Measurements from ENCODE around the gene CHST7. TPM values are rescaled to one million over a fixed set of nuclear protein-coding genes. Genes with fewer than 3 reads are reported as not detected.

The CHST7 gene
- total and polyA plus RNA-seq, 10 of the 15 experiments (the other 5 are each of a cell fraction or from before 2014, with no cell fraction given) = 0.58 to 11.0 (median 5.4) TPM

DNA sequence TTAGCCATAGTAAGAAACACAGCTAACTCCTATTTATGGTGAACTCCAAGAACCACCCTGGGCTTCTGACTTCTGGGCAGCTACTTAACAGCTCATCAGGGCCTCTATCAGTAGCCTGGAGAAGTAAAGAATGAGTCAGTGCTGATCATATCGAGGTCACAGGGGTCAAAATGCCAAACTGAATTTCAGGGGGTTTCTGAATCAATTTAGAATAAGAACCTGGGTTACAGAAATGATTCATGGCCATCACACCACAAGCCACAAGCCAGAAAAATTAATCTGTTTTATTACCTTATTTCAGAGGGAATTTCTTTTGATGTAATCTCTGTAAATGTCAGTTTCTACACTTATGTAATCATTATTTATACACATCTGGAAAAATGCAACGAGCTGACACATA, 64.4 kb downstream of the CHST7 start (continued):
- TF ChIP-seq MEF2B (IDR thresholded peaks at IDR 0.05; ENCODE audit: partially characterized antibody, poor library complexity, severe bottlenecking) (peak; percentile 78), RELA (IDR thresholded peaks at IDR 0.05; ENCODE audit: borderline replicate concordance, partially characterized antibody) (peak; percentile 91), KLF5 (IDR thresholded peaks at IDR 0.05; ENCODE audit: partially characterized antibody) (peak; percentile 42), ZBED1 (IDR thresholded peaks at IDR 0.05; ENCODE audit: borderline replicate concordance) (peak; percentile 84), RBBP5 (conservative IDR thresholded peaks at IDR 0.05) (no peak), FOXM1 (IDR thresholded peaks at IDR 0.05; ENCODE audit: low read depth, low read length) (peak; percentile 98), CREM (IDR thresholded peaks at IDR 0.05; ENCODE audit: low read depth) (peak; percentile 88), EED (IDR thresholded peaks at IDR 0.05; ENCODE audit: low read depth) (peak; percentile 73), ZZZ3 (IDR thresholded peaks at IDR 0.05; ENCODE audit: control insufficient read depth, insufficient read length, low read depth) (no peak), YY1 (IDR thresholded peaks at IDR 0.05; ENCODE audit: low read depth, low read length) (no peak), EGR1 (IDR thresholded peaks at IDR 0.05; ENCODE audit: borderline replicate concordance in 1 of 2, low read depth in 2 of 2, low read length in 2 of 2) (no peak), NR2C1 (IDR thresholded peaks at IDR 0.05) (peak; percentile 56), MYC (IDR thresholded peaks at IDR 0.05; ENCODE audit: insufficient read depth, insufficient read length, insufficient replicate concordance, low read length, severe bottlenecking) (no peak), EZH2 (IDR thresholded peaks at IDR 0.05; ENCODE audit: borderline replicate concordance, control insufficient read depth, low read depth, low read length) (no peak), IKZF1 (conservative IDR thresholded peaks at IDR 0.05) (peak; percentile 92), IRF4 (IDR thresholded peaks at IDR 0.05; ENCODE audit: low read depth, low read length) (peak; percentile 74; the same call in 1 of the 2 replicates), ETV6 (conservative IDR thresholded peaks at IDR 0.05 in 1 of 2, IDR thresholded peaks at IDR 0.05 in 1 of 2; ENCODE audit: borderline replicate concordance in 1 of 2, low read depth in 1 of 2) (peak in 1 of 2 experiments; percentile 69; a peak in 1 of 4 replicates), IKZF2 (IDR thresholded peaks at IDR 0.05) (peak; percentile 90 to 92), TCF7 (IDR thresholded peaks at IDR 0.05; ENCODE audit: borderline replicate concordance) (peak; percentile 37; the same call in 1 of the 2 replicates), SRF (IDR thresholded peaks at IDR 0.05; ENCODE audit: low read depth in 2 of 2, low read length in 2 of 2) (no peak), JUNB (IDR thresholded peaks at IDR 0.05) (peak; percentile 95), FOS (IDR thresholded peaks at IDR 0.05; ENCODE audit: borderline replicate concordance, extremely low read depth, insufficient read length) (no peak)
- TF ChIP-seq, protein P1, sequence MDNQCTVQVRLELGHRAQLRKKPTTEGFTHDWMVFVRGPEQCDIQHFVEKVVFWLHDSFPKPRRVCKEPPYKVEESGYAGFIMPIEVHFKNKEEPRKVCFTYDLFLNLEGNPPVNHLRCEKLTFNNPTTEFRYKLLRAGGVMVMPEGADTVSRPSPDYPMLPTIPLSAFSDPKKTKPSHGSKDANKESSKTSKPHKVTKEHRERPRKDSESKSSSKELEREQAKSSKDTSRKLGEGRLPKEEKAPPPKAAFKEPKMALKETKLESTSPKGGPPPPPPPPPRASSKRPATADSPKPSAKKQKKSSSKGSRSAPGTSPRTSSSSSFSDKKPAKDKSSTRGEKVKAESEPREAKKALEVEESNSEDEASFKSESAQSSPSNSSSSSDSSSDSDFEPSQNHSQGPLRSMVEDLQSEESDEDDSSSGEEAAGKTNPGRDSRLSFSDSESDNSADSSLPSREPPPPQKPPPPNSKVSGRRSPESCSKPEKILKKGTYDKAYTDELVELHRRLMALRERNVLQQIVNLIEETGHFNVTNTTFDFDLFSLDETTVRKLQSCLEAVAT (IDR thresholded peaks at IDR 0.05) = peak; percentile 41; the same call in 1 of the 2 replicates
- TF ChIP-seq, protein P2, sequence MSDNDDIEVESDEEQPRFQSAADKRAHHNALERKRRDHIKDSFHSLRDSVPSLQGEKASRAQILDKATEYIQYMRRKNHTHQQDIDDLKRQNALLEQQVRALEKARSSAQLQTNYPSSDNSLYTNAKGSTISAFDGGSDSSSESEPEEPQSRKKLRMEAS (IDR thresholded peaks at IDR 0.05; ENCODE audit: low read depth, low read length) = no peak
- TF ChIP-seq, protein P3, sequence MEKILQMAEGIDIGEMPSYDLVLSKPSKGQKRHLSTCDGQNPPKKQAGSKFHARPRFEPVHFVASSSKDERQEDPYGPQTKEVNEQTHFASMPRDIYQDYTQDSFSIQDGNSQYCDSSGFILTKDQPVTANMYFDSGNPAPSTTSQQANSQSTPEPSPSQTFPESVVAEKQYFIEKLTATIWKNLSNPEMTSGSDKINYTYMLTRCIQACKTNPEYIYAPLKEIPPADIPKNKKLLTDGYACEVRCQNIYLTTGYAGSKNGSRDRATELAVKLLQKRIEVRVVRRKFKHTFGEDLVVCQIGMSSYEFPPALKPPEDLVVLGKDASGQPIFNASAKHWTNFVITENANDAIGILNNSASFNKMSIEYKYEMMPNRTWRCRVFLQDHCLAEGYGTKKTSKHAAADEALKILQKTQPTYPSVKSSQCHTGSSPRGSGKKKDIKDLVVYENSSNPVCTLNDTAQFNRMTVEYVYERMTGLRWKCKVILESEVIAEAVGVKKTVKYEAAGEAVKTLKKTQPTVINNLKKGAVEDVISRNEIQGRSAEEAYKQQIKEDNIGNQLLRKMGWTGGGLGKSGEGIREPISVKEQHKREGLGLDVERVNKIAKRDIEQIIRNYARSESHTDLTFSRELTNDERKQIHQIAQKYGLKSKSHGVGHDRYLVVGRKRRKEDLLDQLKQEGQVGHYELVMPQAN (conservative IDR thresholded peaks at IDR 0.05) = no peak
- TF ChIP-seq, protein P4, sequence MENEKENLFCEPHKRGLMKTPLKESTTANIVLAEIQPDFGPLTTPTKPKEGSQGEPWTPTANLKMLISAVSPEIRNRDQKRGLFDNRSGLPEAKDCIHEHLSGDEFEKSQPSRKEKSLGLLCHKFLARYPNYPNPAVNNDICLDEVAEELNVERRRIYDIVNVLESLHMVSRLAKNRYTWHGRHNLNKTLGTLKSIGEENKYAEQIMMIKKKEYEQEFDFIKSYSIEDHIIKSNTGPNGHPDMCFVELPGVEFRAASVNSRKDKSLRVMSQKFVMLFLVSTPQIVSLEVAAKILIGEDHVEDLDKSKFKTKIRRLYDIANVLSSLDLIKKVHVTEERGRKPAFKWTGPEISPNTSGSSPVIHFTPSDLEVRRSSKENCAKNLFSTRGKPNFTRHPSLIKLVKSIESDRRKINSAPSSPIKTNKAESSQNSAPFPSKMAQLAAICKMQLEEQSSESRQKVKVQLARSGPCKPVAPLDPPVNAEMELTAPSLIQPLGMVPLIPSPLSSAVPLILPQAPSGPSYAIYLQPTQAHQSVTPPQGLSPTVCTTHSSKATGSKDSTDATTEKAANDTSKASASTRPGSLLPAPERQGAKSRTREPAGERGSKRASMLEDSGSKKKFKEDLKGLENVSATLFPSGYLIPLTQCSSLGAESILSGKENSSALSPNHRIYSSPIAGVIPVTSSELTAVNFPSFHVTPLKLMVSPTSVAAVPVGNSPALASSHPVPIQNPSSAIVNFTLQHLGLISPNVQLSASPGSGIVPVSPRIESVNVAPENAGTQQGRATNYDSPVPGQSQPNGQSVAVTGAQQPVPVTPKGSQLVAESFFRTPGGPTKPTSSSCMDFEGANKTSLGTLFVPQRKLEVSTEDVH (IDR thresholded peaks at IDR 0.05; ENCODE audit: low read depth, partially characterized antibody) = no peak

All from GM12878 (cell line).